Measurements from ENCODE around the gene OPTN.
"Not testable (repeated sequence)": the region's sequence is repeated elsewhere in the genome, so short reads cannot be mapped to it uniquely, and the experiment has no call there.

The OPTN gene

GRCh38 chr10:13099666-13100348 is at the start of gene OPTN:
Gene OPTN, plus strand, starts transcription at chr10:13100163. Its CDS starts 8,960 bp downstream, at chr10:13109123.
- TF ChIP-seq CTCF (IDR thresholded peaks at IDR 0.05): peak; percentile 44

GRCh38 chr10:13051126-13051694 is 48.8 kb upstream of the OPTN start:
- H3K27ac ChIP-seq: no peak overlapping the region
- DNase-seq (ENCODE audit: low spot score): no peak
- no peak for TF ChIP-seq CTCF (IDR thresholded peaks at IDR 0.05)
- no peak overlapping the region for H3K4me3 ChIP-seq

More at GRCh38 chr10:13099666-13100348, at the start of gene OPTN:
- Histone ChIP-seq H3K27ac (peak within 1 kb of the TSS; percentile 96 to 97), H3K4me3 (peak within 1 kb of the TSS; percentile 87)
- DNase-seq (ENCODE audit: low spot score): peak; percentile 87

GRCh38 chr10:13053208-13053607 is 46.8 kb upstream of the OPTN start:
- not testable (repeated sequence) for DNase-seq (ENCODE audit: low spot score); H3K27ac ChIP-seq; H3K4me3 ChIP-seq

- no peak overlapping the region for H3K4me3 ChIP-seq
- H3K27ac ChIP-seq: no peak overlapping the region
- TF ChIP-seq CTCF (IDR thresholded peaks at IDR 0.05): no peak
- DNase-seq (ENCODE audit: low spot score): no peak
These were observed 46.0 kb upstream of the OPTN start for GRCh38 chr10:13053794-13054462.

GRCh38 chr10:13054844-13055243 is 45.1 kb upstream of the OPTN start:
- no peak for TF ChIP-seq CTCF (IDR thresholded peaks at IDR 0.05)

GRCh38 chr10:13056456-13057077 is 43.4 kb upstream of the OPTN start:
- DNase-seq (ENCODE audit: low spot score): no peak
- peak; percentile 24 for TF ChIP-seq CTCF (IDR thresholded peaks at IDR 0.05)
- Histone ChIP-seq H3K4me3 (no peak overlapping the region), H3K27ac (no peak overlapping the region)

More at GRCh38 chr10:13054844-13055243, 45.1 kb upstream of the OPTN start:
- DNase-seq (ENCODE audit: low spot score): no peak
- Histone ChIP-seq H3K27ac (no peak overlapping the region), H3K4me3 (no peak overlapping the region)

GRCh38 chr10:13062803-13063202 is 37.2 kb upstream of the OPTN start:
- Histone ChIP-seq H3K27ac (no peak overlapping the region), H3K4me3 (no peak overlapping the region)
- DNase-seq (ENCODE audit: low spot score): no peak
- TF ChIP-seq CTCF (IDR thresholded peaks at IDR 0.05): no peak

Data from coronary artery (tissue), 2 donors.